Liver (tissue), 3 donors: ENCODE measurements around the gene LTA4H.
A peak's percentile ranks its signal among the peaks of the same experiment; 100 is the strongest.

Experiments used
- CTCF ChIP-seq: fragments of 150-350 bp; IDR thresholded peaks from 2 replicates; pipeline ENCODE4 v1.5.1; 2017; ENCODE audit warnings: improper control_type of control experiment, low read depth, low read length; ENCODE audit not compliant: missing input control
- EGR1 ChIP-seq, 2 donors: IDR thresholded peaks; 2 replicates each; pipeline ENCODE4 v1.6.1; 2016 to 2018; ENCODE audit warnings: antibody characterized with exemption in 2 of 2, low read depth in 2 of 2
- FOXA1 ChIP-seq: IDR thresholded peaks from 2 replicates; pipeline ENCODE4 v1.6.1; 2016; ENCODE audit warnings: antibody characterized with exemption
- GABPA ChIP-seq, 2 donors: IDR thresholded peaks in 1 of 2; conservative IDR thresholded peaks in 1 of 2; 2 replicates each; pipeline ENCODE4 v1.6.1; 2016; ENCODE audit warnings: antibody characterized with exemption in 2 of 2, mild to moderate bottlenecking in 1 of 2, moderate library complexity in 1 of 2
- JUND ChIP-seq, 2 donors: IDR thresholded peaks; 2 replicates each; pipeline ENCODE4 v1.6.1; 2016; ENCODE audit warnings: antibody characterized with exemption in 2 of 2
- MAX ChIP-seq: IDR thresholded peaks from 2 replicates; pipeline ENCODE4 v1.6.1; 2016; ENCODE audit warnings: antibody characterized with exemption
- RAD21 ChIP-seq, 2 donors: IDR thresholded peaks; 2 replicates each; pipeline ENCODE4 v1.6.1; 2016; ENCODE audit warnings: antibody characterized with exemption in 2 of 2, mild to moderate bottlenecking in 2 of 2
- REST ChIP-seq: IDR thresholded peaks from 2 replicates; pipeline ENCODE4 v1.6.1; 2016; ENCODE audit warnings: antibody characterized with exemption, mild to moderate bottlenecking
- RXRA ChIP-seq, 2 donors: IDR thresholded peaks; 2 replicates each; pipeline ENCODE4 v1.6.1; 2017 to 2018; ENCODE audit warnings: antibody characterized with exemption in 2 of 2, mild to moderate bottlenecking in 1 of 2
- SP1 ChIP-seq: IDR thresholded peaks from 2 replicates; pipeline ENCODE4 v1.6.1; 2018; ENCODE audit warnings: antibody characterized with exemption, mild to moderate bottlenecking
- YY1 ChIP-seq: IDR thresholded peaks from 2 replicates; pipeline ENCODE4 v1.6.1; 2016; ENCODE audit warnings: antibody characterized with exemption, mild to moderate bottlenecking
- ZBTB33 ChIP-seq: IDR thresholded peaks from 2 replicates; pipeline ENCODE4 v1.6.1; 2016; ENCODE audit warnings: antibody characterized with exemption
- donor health status: healthy.
- donor health status: healthy.

- TF ChIP-seq CTCF, result no peak
- TF ChIP-seq SP1, result no peak
- no peak for TF ChIP-seq EGR1 (IDR thresholded peaks at IDR 0.05; ENCODE audit: low read depth in 2 of 2)
- TF ChIP-seq GABPA (IDR thresholded peaks at IDR 0.05 in 1 of 2, conservative IDR thresholded peaks at IDR 0.05 in 1 of 2), result no peak
- TF ChIP-seq YY1, result no peak
- TF ChIP-seq MAX, result no peak
- no peak for TF ChIP-seq REST
- peak in 1 of 2 donors; percentile 13 for TF ChIP-seq JUND (IDR thresholded peaks at IDR 0.05)
- no peak for TF ChIP-seq RXRA (IDR thresholded peaks at IDR 0.05)
- TF ChIP-seq ZBTB33, result no peak
- TF ChIP-seq RAD21 (IDR thresholded peaks at IDR 0.05), result no peak
- no peak for TF ChIP-seq FOXA1
Measured at GRCh38 chr12:95977764-95978305, 57.6 kb downstream of the LTA4H start.
